ENCODE results near the gene GAB1.

GAB1 gene

DNA sequence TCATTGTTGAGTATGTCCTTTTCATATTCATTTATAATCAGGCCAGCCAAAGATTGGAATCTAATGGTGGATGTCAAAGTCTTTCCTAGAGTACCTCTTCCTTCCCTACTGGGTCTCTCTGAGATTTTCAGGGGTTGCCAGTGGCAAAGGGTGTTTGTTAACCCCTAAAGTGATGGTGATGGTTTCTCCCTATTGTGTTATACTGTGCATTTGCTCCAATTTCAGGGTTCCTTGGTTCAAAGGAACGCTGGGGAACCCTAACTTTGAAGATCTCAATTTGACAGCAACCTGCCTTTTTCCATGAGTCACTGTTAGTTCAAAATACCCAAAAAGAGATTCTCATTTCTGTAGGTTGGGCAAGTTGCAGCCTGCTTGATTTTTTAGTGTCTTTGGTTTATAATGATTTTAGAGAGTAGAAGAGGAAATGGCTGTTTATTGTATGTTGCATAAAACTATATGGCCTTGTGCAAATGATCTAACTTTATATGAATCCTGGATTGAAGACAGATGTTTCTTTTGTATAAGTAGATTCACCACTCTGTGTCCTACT, 23.0 kb downstream of the GAB1 start:
- DNase-seq (no peak), ATAC-seq (peak; percentile 38)
- H3K4me1 Mint-ChIP-seq = peaks cover 57% of the 10 kb centered on the region
- H3K27ac Mint-ChIP-seq = peak overlapping the region; percentile 84
- no peaks in the 10 kb centered on the region for H3K36me3 Mint-ChIP-seq (ENCODE audit: low read depth)
- H3K27me3 Mint-ChIP-seq = no peaks in the 10 kb centered on the region
- H3K9me3 Mint-ChIP-seq = peaks cover 7% of the 10 kb centered on the region
- H3K4me3 Mint-ChIP-seq = peak overlapping the region; percentile 51

DNA sequence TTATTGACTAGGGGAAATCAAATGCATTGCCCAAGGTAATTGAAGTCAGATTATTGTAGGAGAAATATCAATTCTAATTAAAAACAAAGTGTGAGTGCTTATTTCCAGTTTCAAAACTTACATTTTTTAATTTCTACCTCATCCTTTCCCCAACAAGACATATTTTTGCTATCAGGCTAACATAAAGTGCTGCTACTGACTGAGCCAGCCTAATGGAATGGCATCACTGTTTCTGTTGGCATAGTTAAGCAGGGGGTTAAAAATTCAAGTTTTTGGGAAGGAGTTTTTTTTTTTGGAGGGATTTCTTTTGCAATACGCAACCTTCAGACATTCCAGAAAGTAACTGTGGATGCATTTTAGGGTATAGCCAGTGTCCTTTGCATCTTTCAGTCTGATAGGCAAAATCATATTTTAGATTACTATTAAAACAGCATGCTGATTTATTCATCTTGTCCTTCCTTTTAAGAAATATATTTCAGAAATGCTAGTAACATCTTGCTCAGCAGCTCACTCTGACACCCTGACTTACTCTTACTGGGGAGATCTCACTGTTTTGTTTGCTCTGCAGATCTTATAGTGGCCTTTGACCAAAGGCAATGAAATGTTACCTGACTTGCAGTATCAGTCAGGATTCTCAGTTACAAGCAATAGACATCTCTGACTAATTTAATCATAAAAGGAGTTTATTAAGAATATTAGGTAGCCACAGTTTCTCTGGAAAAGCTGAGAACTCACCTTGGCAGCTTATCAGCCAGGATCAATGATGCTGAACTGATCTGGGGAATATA, 24.4 kb downstream of the GAB1 start:
- Mint-ChIP-seq H3K27ac (no peak overlapping the region), H3K9me3 (peaks cover 12% of the 10 kb centered on the region), H3K4me3 (no peak overlapping the region), H3K27me3 (no peaks in the 10 kb centered on the region), H3K4me1 (peaks cover 54% of the 10 kb centered on the region), H3K36me3 (ENCODE audit: low read depth) (no peaks in the 10 kb centered on the region)
- ATAC-seq (no peak), DNase-seq (no peak)

DNA sequence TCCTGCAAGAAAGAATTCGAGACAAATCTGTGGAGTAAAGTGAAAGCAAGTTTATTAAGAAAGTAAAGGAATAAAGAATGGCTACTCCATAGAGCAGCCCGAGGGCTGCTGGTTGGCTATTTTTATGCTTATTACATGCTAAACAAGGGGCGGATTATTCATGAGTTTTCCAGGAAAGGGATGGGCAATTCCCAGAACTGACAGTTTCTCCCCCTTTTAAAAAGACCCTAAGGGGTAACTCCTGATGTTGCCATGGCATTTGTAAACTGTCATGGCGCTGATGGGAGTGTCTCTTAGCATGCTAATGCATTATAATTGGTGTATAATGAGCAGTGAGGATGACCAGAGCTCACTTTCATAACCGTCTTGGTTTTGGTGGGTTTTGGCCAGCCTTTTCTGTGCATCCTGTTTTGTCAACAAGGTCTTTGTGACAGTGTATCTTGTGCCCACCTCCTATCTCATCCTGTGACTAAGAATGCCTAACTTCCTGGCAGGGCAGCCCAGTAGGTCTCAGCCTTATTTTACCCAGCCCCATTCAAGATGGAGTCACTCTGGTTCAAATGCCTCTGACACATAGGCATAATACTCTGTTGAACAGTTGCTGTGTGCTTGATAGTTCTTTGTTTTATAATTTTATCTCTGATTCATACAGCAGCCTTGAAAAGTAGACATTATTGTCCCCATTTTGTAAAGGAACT, 25.8 kb downstream of the GAB1 start:
- Mint-ChIP-seq H3K27ac (no peak overlapping the region), H3K4me1 (peaks cover 43% of the 10 kb centered on the region)

DNA sequence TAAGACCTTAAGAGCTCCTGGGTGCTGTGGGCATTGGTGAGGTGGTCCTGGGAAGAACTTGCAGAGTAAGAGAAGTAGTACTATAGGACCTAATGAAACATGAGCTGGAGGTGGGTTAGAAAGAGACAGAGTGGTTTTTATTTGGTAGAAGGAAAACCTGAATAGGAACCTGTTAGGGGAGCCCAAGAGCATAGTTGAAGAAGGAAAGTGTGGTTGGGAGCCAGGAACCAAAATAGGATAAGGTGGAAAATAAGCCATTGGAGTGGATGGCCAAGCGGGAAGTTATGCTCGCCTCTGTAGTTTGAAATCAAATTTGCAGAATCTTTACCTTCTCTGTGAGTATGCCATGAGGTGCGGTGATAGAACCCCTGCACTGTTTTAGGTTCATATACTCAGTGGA, 26.7 kb downstream of the GAB1 start:
- ATAC-seq = no peak
- Mint-ChIP-seq H3K27me3 (no peaks in the 10 kb centered on the region), H3K4me1 (peaks cover 42% of the 10 kb centered on the region), H3K36me3 (ENCODE audit: low read depth) (no peaks in the 10 kb centered on the region), H3K4me3 (no peak overlapping the region), H3K9me3 (peaks cover 12% of the 10 kb centered on the region), H3K27ac (no peak overlapping the region)
- no peak for DNase-seq

More for the DNA sequence above, 25.8 kb downstream of the GAB1 start:
- no peak for DNase-seq
- H3K36me3 Mint-ChIP-seq (ENCODE audit: low read depth) = no peaks in the 10 kb centered on the region
- ATAC-seq = no peak
- H3K9me3 Mint-ChIP-seq = peaks cover 12% of the 10 kb centered on the region
- no peak overlapping the region for H3K4me3 Mint-ChIP-seq
- no peaks in the 10 kb centered on the region for H3K27me3 Mint-ChIP-seq

DNA sequence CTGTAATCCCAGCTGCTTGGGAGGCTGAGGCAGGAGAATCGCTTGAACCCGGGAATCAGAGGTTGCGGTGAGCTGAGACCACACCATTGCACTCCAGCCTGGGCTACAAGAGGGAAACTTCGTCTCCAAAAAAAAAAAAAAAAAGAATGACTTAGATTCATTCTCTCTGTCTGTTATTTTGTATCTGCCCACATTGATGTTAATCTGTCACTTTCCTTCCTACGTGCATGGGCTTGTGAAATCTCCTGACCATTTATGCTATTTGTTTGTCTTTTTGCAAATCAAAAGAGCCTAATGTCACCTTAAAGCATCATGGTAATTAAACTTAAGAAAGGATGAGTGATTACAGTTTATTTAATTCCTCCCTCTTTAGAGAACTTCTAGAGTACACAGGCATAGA, 27.4 kb downstream of the GAB1 start:
- H3K27me3 Mint-ChIP-seq = no peaks in the 10 kb centered on the region
- peaks cover 10% of the 10 kb centered on the region for H3K9me3 Mint-ChIP-seq
- DNase-seq = no peak
- H3K36me3 Mint-ChIP-seq (ENCODE audit: low read depth) = no peaks in the 10 kb centered on the region
- no peak overlapping the region for H3K4me3 Mint-ChIP-seq
- no peak for ATAC-seq
- H3K4me1 Mint-ChIP-seq = peaks cover 35% of the 10 kb centered on the region
- no peak overlapping the region for H3K27ac Mint-ChIP-seq

DNA sequence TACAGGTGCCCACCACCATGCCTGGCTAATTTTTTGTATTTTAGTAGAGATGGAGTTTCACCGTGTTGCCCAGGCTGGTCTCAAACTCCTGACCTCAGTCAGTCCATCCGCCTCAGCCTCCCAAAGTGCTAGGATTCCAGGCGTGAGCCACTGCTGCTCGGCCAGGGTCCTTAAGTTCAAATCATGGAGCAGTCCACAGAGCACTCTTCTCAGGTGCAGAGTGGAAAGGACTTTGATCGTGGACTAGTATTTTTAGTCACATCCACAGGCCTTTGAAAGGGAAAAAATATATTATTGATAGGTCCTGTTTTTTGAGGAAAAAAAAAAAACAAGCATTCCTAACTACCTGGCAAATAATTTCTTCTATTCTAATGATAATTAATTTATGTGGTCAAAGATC, 31.2 kb downstream of the GAB1 start:
- DNase-seq (no peak), ATAC-seq (no peak)
- H3K9me3 Mint-ChIP-seq = peaks cover 12% of the 10 kb centered on the region
- peaks cover 2% of the 10 kb centered on the region for H3K27me3 Mint-ChIP-seq
- no peak overlapping the region for H3K27ac Mint-ChIP-seq
- no peak overlapping the region for H3K4me3 Mint-ChIP-seq
- no peaks in the 10 kb centered on the region for H3K36me3 Mint-ChIP-seq (ENCODE audit: low read depth)
- peaks cover 7% of the 10 kb centered on the region for H3K4me1 Mint-ChIP-seq

DNA sequence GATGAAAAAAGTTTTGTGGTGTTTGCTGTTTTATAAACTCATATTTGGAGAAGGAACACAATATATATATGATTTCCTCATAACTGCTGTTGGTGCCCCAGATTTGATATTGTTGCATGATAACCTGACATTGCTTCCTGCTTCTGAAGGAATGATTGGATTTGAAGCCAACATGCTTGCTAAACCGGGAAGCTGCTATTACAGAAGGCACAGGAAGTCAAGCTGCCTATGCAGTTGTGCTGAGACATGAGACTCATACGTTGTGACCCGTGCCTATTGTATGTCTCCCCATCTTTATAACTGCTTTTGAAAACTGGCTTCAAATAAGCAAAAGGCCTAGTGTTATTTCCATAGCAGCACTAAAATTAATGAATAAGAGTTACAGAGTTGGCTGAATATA, 32.9 kb downstream of the GAB1 start:
- Mint-ChIP-seq H3K4me3 (no peak overlapping the region), H3K27ac (no peak overlapping the region), H3K36me3 (ENCODE audit: low read depth) (no peaks in the 10 kb centered on the region), H3K27me3 (peaks cover 2% of the 10 kb centered on the region), H3K4me1 (peaks cover 2% of the 10 kb centered on the region), H3K9me3 (peaks cover 12% of the 10 kb centered on the region)
- no peak for DNase-seq
- ATAC-seq = no peak

DNA sequence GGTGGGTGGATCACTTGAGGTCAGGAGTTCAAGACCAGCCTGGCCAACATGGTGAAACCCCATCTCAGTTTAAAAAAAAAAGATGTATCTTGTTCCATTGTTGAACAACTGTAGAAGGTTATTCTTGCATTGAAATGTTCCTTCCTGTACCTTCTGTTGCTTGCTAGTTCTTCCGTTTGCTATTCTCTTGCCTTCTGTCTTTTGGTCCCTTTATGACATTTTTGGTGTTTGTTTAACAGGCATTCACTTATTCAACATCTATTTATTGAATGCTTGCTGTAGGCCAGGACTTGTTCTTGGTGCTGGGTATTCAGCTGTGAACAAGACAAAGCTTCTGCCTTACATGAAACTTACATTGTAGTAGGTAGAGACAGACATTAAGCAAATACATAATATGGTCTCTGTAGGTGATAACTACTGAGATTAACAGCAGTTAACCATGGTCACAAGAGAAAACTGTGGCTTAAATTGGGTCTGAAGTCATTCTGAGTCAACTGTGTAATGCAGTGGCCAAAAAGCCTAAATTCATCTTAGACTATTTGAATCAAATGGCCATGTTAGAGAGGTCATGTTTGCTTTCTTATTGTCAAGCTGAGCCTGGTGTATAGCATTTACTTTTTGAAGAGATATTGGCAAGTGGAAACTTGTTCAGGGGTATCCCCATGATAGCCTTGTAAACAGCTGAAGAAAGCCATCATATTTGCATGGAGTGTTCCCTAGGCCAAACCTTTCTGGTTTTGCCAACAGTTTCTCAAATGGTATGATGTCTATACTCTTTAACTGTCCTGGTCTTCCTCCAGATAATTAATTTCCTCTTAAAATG, 35.6 kb downstream of the GAB1 start:
- Mint-ChIP-seq H3K9me3 (peaks cover 6% of the 10 kb centered on the region), H3K4me3 (no peak overlapping the region), H3K4me1 (peaks cover 5% of the 10 kb centered on the region), H3K27ac (no peak overlapping the region), H3K36me3 (ENCODE audit: low read depth) (no peaks in the 10 kb centered on the region), H3K27me3 (peaks cover 2% of the 10 kb centered on the region)
- ATAC-seq (no peak), DNase-seq (no peak)

DNA sequence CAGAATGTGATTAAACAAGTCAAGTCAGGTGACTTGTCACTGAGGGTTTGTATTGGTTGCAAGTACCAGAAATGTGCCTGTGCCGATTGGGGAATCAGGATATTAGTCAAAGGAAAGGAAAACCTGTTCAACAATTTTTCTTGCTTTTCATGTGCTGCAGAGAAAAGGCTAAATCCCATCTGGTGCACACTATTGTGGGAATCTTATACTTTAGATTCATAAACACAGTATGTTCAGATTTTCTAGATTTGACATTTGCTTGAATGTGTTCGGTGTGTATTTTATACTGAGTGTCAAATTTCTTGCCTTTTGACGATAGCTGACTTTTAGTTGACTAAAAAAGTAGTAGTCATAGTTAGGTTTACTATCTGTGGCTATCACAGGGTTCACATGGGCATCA, 37.6 kb downstream of the GAB1 start:
- H3K4me3 Mint-ChIP-seq = no peak overlapping the region
- no peaks in the 10 kb centered on the region for H3K36me3 Mint-ChIP-seq (ENCODE audit: low read depth)
- H3K27me3 Mint-ChIP-seq = peaks cover 2% of the 10 kb centered on the region
- no peak overlapping the region for H3K27ac Mint-ChIP-seq
- H3K4me1 Mint-ChIP-seq = peaks cover 11% of the 10 kb centered on the region
- ATAC-seq = no peak
- DNase-seq = no peak
- peaks cover 6% of the 10 kb centered on the region for H3K9me3 Mint-ChIP-seq

DNA sequence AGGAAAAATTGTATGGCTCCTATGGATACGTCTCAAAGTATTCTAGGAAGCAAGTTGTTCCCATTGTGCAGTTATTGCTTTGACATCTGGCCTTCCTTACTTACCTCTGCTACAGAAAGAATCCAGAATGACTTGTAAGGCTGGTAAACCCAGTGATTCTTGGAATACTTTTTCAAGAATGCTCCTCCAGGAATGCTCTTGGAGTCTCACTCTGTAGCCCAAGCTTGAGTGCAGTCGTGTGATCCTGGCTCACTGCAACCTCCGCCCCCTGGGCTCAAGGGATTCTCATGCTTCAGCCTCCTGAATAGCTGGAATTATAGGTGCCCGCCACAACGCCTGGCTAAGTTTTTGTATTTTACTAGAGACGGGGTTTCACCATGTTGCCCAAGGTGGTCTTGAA, 38.1 kb downstream of the GAB1 start:
- Mint-ChIP-seq H3K9me3 (peaks cover 6% of the 10 kb centered on the region), H3K27me3 (peaks cover 2% of the 10 kb centered on the region), H3K4me3 (no peak overlapping the region), H3K4me1 (peaks cover 11% of the 10 kb centered on the region), H3K36me3 (ENCODE audit: low read depth) (no peaks in the 10 kb centered on the region), H3K27ac (no peak overlapping the region)
- ATAC-seq (no peak), DNase-seq (no peak)

DNA sequence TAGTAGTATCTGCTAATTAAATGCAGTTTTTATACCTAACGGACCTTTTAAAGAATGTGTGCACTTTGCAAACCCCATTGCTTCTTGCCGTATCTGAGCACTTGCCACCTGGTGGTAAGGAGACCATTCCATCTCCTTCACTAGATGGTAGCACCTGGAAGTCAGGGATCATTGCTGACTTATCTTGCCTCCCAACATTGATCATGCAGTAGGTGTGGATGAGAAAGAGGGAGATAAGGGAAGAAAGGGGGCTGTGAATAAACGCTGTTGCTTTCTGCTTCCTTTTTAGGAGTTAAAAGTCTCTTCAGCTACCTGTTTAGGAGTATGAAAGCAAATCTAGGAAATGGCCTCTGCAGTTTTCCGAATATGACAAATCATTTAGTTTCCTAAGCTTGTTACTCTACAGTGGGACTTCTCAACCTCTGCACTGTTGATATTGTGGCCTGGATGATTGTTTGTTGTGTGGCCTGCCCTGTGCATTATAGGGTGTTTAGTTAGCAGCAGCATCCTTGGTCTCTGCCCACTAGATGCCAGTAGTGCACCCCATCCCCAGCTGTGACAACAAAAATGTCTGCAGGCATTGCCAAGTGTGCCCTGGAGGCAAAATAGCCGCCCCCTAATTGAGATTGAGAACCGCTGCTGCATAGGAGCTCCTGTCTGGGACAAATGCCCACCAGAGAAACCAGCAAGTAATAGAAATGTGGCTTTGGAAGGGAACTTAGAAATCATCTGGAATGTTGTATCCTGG, 38.8 kb downstream of the GAB1 start:
- no peak overlapping the region for H3K4me3 Mint-ChIP-seq
- peaks cover 6% of the 10 kb centered on the region for H3K9me3 Mint-ChIP-seq
- DNase-seq (no peak), ATAC-seq (peak; percentile 71)
- no peaks in the 10 kb centered on the region for H3K36me3 Mint-ChIP-seq (ENCODE audit: low read depth)
- no peak overlapping the region for H3K27ac Mint-ChIP-seq
- peaks cover 11% of the 10 kb centered on the region for H3K4me1 Mint-ChIP-seq
- H3K27me3 Mint-ChIP-seq = peaks cover 2% of the 10 kb centered on the region

DNA sequence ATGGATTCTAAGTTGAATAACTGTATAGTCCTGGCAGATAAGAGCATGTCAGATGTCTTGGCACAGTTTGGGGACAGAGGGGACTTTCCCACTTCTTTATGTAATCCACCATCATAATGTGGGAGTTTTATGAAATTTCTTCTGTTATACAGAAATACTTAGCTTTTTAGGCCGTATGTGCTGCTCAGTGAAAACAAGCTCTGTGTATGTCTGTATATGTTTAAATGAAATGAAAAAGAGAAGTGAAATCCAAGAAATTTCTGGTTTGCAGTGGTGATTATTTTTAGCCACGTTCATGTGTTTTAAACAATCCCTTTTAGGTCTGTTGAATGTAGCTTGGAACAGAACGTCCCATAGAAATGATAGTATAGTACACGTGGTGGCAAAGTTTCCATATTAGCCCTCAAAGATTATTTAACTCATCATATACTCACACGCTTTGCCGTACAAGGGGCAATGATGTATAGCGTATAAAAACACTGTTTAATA, 41.0 kb downstream of the GAB1 start:
- DNase-seq (no peak), ATAC-seq (no peak)
- Mint-ChIP-seq H3K9me3 (no peaks in the 10 kb centered on the region), H3K36me3 (ENCODE audit: low read depth) (no peaks in the 10 kb centered on the region), H3K27ac (peak overlapping the region; percentile 29), H3K4me3 (no peak overlapping the region), H3K4me1 (peaks cover 14% of the 10 kb centered on the region), H3K27me3 (no peaks in the 10 kb centered on the region)

DNA sequence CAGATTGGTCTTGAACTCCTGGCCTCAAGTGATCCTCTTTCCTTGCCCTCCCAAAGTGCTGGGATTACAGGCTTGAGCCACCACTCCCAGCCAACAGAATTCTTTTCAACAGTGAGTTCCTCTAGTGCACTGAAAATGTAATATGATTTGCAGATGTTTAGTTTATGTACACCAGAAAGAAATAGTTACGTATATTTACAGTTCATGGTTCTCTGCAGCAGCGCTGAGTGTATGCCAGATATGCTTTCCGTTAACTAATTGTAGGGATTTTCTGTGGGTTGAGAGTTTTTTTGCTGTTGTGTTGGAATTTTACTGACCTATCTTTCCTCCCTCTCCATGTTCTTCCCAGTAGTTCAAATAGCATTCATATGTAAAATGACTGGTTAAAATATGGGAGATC, 44.0 kb downstream of the GAB1 start:
- no peaks in the 10 kb centered on the region for H3K27me3 Mint-ChIP-seq

More for the DNA sequence above, 44.0 kb downstream of the GAB1 start:
- Mint-ChIP-seq H3K9me3 (no peaks in the 10 kb centered on the region), H3K4me3 (no peak overlapping the region), H3K27ac (no peak overlapping the region), H3K4me1 (peaks cover 16% of the 10 kb centered on the region), H3K36me3 (ENCODE audit: low read depth) (no peaks in the 10 kb centered on the region)
- DNase-seq (no peak), ATAC-seq (no peak)
